ENCODE results near the gene TMEM266.
"Not testable (repeated sequence)": the region's sequence is repeated elsewhere in the genome, so short reads cannot be mapped to it uniquely, and the experiment has no call there.

TMEM266 gene

DNA sequence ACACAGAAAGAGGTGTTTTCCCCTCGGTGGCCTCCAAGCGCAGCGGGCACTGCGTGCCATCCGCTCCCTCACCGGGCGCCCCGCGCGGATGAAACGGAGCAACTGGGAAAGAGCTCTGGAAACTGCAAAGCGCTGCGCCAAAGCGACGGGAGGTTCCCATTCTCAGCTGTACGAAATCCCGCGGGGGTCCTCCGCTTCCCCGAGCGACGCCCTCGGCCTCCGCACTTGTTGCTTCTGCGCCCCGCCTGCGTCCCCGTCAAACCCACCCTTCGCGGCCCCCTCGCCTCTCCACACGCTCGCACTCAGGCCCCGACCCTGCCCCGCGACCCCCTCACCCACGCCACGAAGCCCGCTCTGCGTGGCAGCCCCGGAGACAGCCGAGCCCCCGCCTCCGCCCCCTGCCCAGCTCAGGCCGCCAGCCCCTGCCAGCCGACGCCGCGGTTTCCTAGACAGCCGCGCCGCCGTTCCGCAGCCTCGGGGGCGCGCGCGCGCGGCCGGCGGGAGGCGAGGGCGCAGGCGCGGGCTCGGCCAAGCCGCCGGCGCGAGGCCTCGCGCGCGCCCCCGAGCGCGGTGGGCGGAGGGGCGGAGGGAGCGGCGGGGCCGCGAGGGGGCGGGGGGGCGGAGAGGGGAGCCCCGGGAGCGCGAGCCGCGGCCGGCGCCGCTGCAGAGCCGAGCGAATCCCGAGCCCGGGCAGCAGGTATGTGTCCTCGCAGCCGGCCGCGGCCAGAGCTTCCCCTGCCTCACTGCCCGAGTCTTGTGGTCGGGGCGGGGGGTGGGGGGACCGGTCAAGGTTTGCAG is at the start of gene TMEM266:
Gene TMEM266, plus strand, starts transcription at position 666 of the 798 bp plus-strand sequence. CDS start 74,279 bp downstream, outside the sequence.
- peak; percentile 10 for DNase-seq

DNA sequence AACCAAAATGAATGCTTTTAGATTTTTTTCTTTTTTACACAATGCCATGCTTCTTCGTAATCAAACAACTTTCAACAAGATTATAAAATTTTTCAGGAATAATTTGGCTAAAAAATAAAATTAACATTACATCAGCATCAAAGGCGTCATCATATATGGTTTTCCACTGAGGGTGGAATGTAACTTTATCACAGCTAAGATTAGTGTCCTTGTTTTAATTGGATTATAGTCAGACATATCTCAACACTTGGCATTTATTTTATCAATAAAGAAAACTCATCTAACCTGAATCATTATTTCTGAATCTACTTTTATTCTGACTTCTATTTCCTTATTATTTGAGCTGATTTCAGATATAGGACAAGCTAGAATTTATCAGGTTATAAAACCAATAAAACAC is 49.2 kb upstream of the TMEM266 start:
- no peak for DNase-seq

DNA sequence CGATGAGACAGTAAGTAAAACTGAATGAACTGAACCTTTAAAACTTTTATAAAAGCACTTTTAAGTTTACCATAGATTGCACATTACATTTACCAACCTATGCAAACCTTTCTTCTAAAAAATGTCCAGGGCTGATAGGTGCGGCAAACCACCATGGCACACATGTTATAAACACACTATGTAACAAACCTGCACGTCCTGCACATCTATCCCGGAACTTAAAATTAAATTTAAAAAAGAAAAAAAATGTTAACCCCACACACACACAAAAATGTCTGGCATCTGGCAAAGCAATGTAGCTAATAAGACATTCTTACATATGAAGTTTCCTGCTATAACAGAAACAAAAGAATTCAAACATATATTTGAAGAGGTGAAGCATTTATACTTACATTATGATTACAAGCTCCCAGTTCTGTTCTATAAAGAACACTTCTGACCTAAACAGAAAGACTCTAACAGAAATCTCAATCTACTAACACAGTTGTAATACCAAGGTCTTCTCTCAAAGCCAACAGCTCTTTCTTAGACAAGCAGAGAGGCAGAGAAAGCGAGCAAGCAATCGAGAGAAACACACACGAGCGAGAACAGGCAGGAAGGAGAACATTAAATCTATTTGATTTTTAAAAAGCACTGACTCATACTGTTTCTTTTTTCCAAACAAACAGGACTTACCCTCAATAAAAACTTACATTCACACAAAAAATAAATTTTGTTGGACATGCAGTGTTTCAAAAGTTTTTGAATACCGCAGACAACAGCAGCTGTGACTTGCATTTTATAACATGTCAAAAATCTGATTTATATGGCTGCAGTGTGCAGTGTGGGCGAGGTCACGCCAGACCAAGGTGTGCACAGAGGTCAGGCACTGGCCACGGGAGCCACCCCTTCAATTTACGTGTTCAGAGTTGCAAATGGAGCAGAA is 47.9 kb upstream of the TMEM266 start, which contains the start of gene NRG4:
Gene NRG4, minus strand, starts transcription at position 798 of the 925 bp plus-strand sequence. CDS start 1,194 bp downstream, outside the sequence.
- DNase-seq, result no peak

GRCh38 chr15:76013470-76013869 is 46.3 kb upstream of the TMEM266 start:
- not testable (repeated sequence) for DNase-seq

- no peak for DNase-seq
Measured at GRCh38 chr15:76024021-76024768, 35.6 kb upstream of the TMEM266 start.

- no peak for DNase-seq
Measured at GRCh38 chr15:76032046-76032445, 27.7 kb upstream of the TMEM266 start.

DNA sequence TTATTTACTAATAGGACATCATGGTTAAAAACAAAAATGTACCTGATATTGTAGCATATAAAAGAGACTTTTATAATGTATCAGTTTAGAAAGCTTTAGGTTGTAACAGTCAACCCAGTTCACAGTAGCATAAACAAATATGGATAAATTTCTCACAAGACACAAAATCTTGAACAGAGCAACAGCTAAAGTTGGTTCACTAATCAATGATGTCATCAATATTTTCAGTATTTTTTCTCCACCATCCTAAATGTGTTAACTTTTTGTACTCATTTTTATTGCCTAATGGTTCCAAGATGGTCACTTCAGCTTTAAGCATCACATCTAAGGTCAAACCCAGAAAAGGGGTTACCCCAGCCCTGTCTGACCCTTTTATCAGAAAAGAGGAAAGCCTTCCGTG is 26.3 kb upstream of the TMEM266 start:
- DNase-seq, result no peak

- no peak for DNase-seq
Measured at GRCh38 chr15:76034111-76034510, 25.7 kb upstream of the TMEM266 start.

GRCh38 chr15:76035593-76035992 is 24.2 kb upstream of the TMEM266 start:
- no peak for DNase-seq

DNA sequence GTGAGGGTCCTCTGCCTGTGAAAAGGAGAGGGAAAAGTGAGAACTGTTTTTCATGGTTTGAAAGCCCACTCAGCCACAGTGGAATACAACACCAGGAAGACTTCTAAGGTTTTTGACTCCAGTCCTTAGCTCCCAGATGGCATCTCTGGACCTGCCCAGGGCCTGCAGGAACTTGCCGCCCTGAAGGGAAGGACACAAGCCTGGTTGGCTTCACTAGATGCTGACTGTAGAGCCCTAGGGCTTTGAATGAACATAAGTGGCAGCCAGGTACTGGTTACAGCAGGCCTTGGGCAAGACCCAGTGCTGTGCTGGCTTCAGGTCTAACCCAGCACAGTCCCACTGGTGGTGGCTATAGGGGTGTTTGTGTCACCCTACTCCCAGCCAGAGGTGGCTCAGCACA is 21.3 kb upstream of the TMEM266 start:
- no peak for DNase-seq

GRCh38 chr15:76054201-76054600 is 5.6 kb upstream of the TMEM266 start:
- not testable (repeated sequence) for DNase-seq

DNA sequence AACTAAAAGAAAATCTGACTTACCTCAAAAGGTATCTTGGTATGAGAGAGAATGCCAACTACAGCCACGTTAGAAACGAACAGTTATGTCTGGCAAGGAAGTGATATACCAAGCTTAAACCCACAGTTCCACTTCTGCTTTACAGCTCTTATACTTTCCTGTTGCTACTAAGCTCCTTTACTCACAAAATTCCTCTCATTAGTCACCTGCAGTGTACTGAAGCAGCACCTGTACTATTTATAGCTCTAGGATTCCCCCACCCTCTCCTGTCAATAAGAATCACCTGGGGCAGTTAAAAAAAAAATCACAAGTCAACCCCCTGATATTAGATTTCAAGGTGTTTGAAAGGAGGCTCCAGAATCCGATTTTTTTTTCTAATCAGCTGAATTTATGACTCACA is 2.9 kb upstream of the TMEM266 start:
- DNase-seq, result no peak

- DNase-seq, result peak; percentile 51
Measured at GRCh38 chr15:76057332-76058000, 2.3 kb upstream of the TMEM266 start.

- DNase-seq, result no peak
Measured at GRCh38 chr15:76058714-76059319, 968 bp upstream of the TMEM266 start.

GRCh38 chr15:76060118-76060989 is 569 bp downstream of the TMEM266 start:
- peak; percentile 35 for DNase-seq

- no peak for DNase-seq
Measured at GRCh38 chr15:76061700-76062099, 1.9 kb downstream of the TMEM266 start.

GRCh38 chr15:76062286-76062685 is 2.5 kb downstream of the TMEM266 start:
- no peak for DNase-seq

GRCh38 chr15:76064375-76064774 is 4.6 kb downstream of the TMEM266 start:
- no peak for DNase-seq

DNA sequence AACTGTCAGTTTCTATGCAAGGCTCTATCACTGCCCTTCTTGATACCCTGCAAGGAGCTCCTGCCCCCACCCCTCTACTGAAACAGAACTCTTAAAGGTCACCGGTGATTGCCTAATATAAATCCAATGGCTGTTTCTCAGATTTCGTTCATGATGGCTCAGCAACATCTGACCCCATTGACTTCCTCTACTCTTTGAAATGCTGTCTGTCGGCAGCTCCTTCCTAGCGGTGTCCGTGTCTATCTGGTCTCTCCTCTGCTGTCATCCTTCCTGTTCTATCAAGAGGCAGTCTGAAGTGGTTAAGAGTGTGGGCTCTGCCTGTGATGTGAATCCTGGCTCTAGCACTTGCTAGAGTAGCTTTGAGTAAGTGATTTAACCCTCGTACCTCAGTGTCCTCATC is 5.5 kb downstream of the TMEM266 start:
- peak; percentile 18 for DNase-seq

DNA sequence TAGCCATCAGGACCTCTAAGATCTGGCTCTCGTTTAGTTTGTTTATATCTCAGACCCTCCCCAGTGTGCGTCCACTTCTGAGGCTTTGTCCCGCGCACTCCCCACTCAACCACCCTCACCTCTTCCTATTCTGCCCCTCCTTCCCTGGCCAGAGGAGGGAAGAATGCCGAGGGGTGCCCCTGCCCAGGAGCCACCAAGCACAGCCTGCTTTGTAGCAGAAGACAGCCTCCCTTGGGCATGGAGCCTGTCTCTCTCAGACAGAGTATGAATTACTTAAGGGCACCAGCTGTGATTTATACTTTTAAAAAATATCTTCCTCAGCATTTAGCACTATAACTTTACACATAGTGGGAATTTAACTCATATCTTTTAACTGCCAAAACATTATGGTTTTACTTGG is 6.0 kb downstream of the TMEM266 start:
- DNase-seq, result no peak

DNA sequence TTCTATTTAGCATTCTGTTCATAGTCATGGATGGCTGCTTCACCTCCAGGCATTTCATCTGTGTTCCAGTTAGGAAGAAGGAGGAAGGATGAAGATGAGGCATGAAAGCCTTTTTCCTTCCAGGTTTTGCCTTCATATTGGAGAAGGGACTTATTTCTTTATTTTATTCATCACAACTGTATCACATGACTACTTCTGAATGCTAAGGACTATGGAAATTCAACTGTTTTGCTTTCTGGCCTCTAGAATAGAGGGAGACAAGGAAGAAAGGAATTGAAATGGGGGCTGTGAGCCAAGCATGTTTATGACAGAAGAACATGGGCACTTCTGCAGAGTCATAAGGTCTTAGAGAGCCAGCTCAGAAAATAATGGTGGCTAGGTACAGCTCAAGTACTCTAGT is 10.4 kb downstream of the TMEM266 start:
- DNase-seq, result no peak

Data from CD4-positive, alpha-beta T cell treated with Interleukin-10 for 1 hour (primary cell).